Gastrocnemius medialis (tissue), 4 donors: ENCODE measurements around the gene TRAPPC14.

Experiments used
- CTCF ChIP-seq, 5 experiments: fragments of 450-650 bp in 3 of 5; fragments of 200-600 bp in 2 of 5; sonication (generic) in 2 of 5; IDR thresholded peaks in 4 of 5; conservative IDR thresholded peaks in 1 of 5; 1 replicate in 4 of 5; 2 replicates in 1 of 5; pipeline ENCODE4 v1.5.1; 2016 to 2019; ENCODE audit warnings: antibody characterized with exemption in 5 of 5, mild to moderate bottlenecking in 3 of 5, moderate library complexity in 3 of 5
- POLR2A ChIP-seq, 2 donors: fragments of 450-650 bp; IDR thresholded peaks; one replicate each; pipeline ENCODE4 v1.6.1; 2017; ENCODE audit warnings: antibody characterized with exemption in 2 of 2, mild to moderate bottlenecking in 2 of 2, moderate library complexity in 2 of 2

DNA sequence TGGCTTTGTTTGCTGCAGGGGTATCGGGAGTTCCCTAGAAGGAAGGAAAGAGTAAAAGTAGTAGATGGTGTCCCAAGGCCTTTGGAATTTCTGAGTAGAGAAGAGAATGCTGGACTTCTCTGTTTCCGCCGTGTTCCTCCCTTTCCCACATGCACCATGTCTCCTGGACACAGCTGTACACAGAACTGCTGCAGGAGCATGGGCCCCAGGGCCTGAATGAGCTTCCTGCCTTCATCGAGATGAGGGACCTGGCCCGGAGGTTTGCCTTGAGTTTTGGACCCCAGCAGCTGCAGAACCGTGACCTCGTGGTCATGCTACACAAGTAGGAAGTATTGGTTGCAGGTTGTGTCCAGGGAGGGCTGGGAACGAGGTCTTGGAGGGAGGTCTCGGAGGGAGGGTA, 45.9 kb upstream of the TRAPPC14 start:
- TF ChIP-seq CTCF (IDR thresholded peaks at IDR 0.05 in 4 of 5, conservative IDR thresholded peaks at IDR 0.05 in 1 of 5) (no peak), POLR2A (IDR thresholded peaks at IDR 0.05) (no peak)
